Thymus (tissue), 14 donors: ENCODE data around the gene PSG3. TPM values are rescaled to one million over a fixed set of nuclear protein-coding genes. Genes with fewer than 3 reads are reported as not detected.
"Not testable (repeated sequence)": the region's sequence is repeated elsewhere in the genome, so short reads cannot be mapped to it uniquely, and the experiment has no call there.

Experiments used
- DNase-seq, 9 donors: peaks; one replicate each; pipeline ENCODE4 v3.0.0-alpha.2; 2013; ENCODE audit warnings: low spot score in 9 of 9, low read depth in 6 of 9, missing footprints in 1 of 9
- H3K27ac ChIP-seq, 2 donors: one replicate each; pipeline ENCODE4 v1.5.1; 2013; ENCODE audit warnings: control low read depth in 1 of 2, low read depth in 1 of 2, low read length in 1 of 2, mild to moderate bottlenecking in 1 of 2, moderate library complexity in 1 of 2
- H3K27me3 ChIP-seq, 2 donors: one replicate each; pipeline ENCODE4 v1.5.1; 2013; ENCODE audit warnings: low read length in 1 of 2; ENCODE audit not compliant: control insufficient read depth in 2 of 2, insufficient read depth in 1 of 2
- H3K36me3 ChIP-seq, 2 donors: one replicate each; pipeline ENCODE4 v1.5.1; 2013; ENCODE audit warnings: low read length in 1 of 2, mild to moderate bottlenecking in 1 of 2, moderate library complexity in 1 of 2; ENCODE audit not compliant: control insufficient read depth in 2 of 2, insufficient read depth in 2 of 2
- H3K4me1 ChIP-seq, 2 donors: one replicate each; pipeline ENCODE4 v1.5.1; 2013; ENCODE audit warnings: low read length in 2 of 2; ENCODE audit not compliant: control insufficient read depth in 2 of 2, insufficient read depth in 2 of 2
- H3K4me3 ChIP-seq, 2 donors: one replicate each; pipeline ENCODE4 v1.5.1; 2013; ENCODE audit warnings: low read length in 2 of 2, control low read depth in 1 of 2, mild to moderate bottlenecking in 1 of 2
- H3K9me3 ChIP-seq, 2 donors: one replicate each; pipeline ENCODE4 v1.5.1; 2013; ENCODE audit warnings: low read length in 1 of 2, mild to moderate bottlenecking in 1 of 2; ENCODE audit not compliant: control insufficient read depth in 2 of 2, insufficient read depth in 1 of 2
- WGBS: extraction: QIAGEN DNeasy Blood & Tissue Kit; methylation state at CpG from one replicate; pipeline ENCODE4 v1.1.7; 2013; 5-methylcytosine and 5-hydroxymethylcytosine counted together
- long read RNA-seq, 10 donors: transcript quantifications; one replicate each; lab custom pipeline, GENCODE V29; 2026
- polyA plus RNA-seq: library from polyadenylated mRNA; stranded (reverse); fragments of 200-250 nt; gene quantifications from one replicate; pipeline ENCODE4 v1.2.3, GENCODE V29; 2013
- total RNA-seq: library from RNA; stranded (reverse); fragments of 120-200 nt; gene quantifications from one replicate; pipeline ENCODE4 v1.2.4, GENCODE V29; 2013
- donor health status: healthy.

The PSG3 gene
- total RNA-seq (0.05 TPM), polyA plus RNA-seq (0.05 TPM)
- long read RNA-seq, donor 1, result 0 reads
- long read RNA-seq, donor 2, result 0 reads
- long read RNA-seq, donor 3, result 0 reads
- long read RNA-seq, donor 4, result 0 reads
- long read RNA-seq, donor 5, result 0 reads
- long read RNA-seq, donor 6, result 0 reads
- long read RNA-seq, donor 7, result 0 reads
- long read RNA-seq, donor 8, result 0 reads
- long read RNA-seq, donor 9, result 0 reads
- long read RNA-seq, donor 10, result 0 reads

- not testable (repeated sequence) for H3K27me3 ChIP-seq, H3K4me3 ChIP-seq, DNase-seq, H3K9me3 ChIP-seq, H3K27ac ChIP-seq, H3K4me1 ChIP-seq, H3K36me3 ChIP-seq
- 79% methylated on average over 4 of the region's 4 CpGs for WGBS
Measured at GRCh38 chr19:42740381-42740780, at the start of gene PSG3. PSG3 (minus strand) TSS chr19:42740481; CDS start chr19:42740384, 97 bp downstream.

DNA sequence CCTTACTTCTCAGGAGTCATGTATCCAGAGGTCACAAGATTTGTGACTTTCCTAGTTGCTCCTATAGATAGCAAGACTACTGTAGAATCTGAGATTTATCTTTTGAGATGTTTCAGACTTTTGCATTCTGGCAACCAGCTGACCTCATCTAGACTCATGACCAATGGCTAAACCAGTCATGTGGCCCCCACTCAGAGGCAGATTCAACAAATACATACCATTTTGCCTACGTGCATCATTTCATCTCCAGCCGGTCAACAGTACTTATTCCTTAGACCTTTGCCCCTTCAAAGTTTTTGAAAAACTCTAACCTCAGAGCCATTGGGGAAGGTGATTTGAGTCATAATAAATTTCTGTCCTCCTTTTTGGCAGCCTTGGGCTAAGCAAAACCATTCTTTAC lies 48.5 kb upstream of the PSG3 start:
- not testable (repeated sequence) for H3K27me3 ChIP-seq, H3K4me1 ChIP-seq, H3K9me3 ChIP-seq, H3K36me3 ChIP-seq, H3K4me3 ChIP-seq, H3K27ac ChIP-seq, DNase-seq
- WGBS, result 93% methylated on average over 2 of the region's 2 CpGs

DNA sequence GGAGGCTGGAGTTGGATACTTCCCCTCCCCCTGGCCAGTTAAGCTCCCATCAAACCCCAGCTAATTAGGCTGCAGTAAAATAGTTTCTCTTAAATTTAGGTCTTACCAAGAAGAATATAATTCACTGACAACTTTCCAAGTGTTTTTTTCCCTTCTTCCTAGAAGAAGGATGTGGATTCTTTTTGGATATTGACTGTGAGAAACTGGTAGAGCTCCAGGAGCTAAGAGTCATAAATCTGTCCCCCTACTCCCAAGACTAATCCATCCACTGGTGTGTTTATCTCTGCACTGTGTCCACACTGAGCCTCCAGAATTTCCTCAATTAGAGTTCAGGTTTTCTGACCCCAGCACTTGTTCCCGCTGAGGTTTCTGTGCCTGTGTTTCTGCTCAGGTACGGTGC lies 47.5 kb upstream of the PSG3 start:
- H3K4me3 ChIP-seq, H3K4me1 ChIP-seq, H3K36me3 ChIP-seq, DNase-seq, H3K27me3 ChIP-seq, H3K27ac ChIP-seq, H3K9me3 ChIP-seq: not testable (repeated sequence)
- 85% methylated on average over 2 of the region's 2 CpGs for WGBS

- H3K27me3 ChIP-seq, H3K4me1 ChIP-seq, H3K4me3 ChIP-seq, H3K27ac ChIP-seq, H3K9me3 ChIP-seq, H3K36me3 ChIP-seq: not testable (repeated sequence)
- peak in 3 of 9 donors; percentile 0 to 5 (median 2) for DNase-seq
- 45% methylated on average over 12 of the region's 12 CpGs for WGBS
Measured at GRCh38 chr19:42776750-42777612, 36.7 kb upstream of the PSG3 start.

DNA sequence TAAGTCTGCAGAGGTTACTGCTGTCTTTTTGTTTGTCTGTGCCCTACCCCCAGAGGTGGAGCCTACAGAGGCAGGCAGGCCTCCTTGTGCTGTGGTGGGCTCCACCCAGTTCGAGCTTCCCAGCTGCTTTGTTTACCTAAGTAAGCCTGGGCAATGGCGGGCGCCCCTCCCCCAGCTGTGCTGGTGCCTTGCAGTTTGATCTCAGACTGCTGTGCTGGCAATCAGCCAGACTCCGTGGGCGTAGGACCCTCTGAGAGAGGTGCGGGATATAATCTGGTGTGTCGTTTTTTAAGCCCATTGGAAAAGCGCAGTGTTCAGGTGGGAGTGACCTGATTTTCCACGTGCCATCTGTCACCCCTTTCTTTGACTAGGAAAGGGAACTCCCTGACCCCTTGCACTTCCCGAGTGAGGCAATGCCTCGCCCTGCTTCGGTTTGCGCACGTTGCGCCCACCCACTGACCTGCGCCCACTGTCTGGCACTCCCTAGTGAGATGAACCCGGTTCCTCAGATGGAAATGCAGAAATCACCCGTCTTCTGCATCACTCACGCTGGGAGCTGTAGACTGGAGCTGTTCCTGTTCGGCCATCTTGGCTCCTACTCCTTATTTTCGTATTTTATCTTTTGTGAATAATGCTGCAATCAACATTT lies 34.4 kb upstream of the PSG3 start:
- H3K27me3 ChIP-seq, DNase-seq, H3K4me1 ChIP-seq, H3K9me3 ChIP-seq, H3K27ac ChIP-seq, H3K4me3 ChIP-seq, H3K36me3 ChIP-seq: not testable (repeated sequence)
- 77% methylated on average over 21 of the region's 21 CpGs for WGBS

DNA sequence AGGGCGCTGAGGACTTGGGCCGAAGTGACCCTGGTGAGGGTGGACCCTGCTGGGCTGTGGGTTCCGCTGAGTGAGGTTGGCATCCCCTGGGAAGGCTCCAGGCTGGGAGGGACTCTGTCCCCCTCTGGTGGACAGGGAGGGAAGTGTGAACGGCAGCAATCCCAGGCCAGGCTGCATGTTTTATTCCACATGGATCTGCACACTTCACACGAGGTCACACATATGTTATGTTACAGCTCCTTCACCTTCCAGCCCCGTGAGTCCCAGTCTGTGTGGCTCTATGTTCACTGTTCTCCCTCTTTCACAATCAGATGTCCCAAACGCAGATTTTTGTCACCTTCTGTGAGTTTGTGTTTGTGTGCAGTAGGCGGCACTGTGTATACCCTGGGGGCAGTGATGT lies 27.0 kb upstream of the PSG3 start:
- not testable (repeated sequence) for H3K27me3 ChIP-seq, H3K9me3 ChIP-seq, H3K4me1 ChIP-seq, DNase-seq, H3K4me3 ChIP-seq, H3K36me3 ChIP-seq, H3K27ac ChIP-seq
- 69% methylated on average over 8 of the region's 8 CpGs for WGBS

DNA sequence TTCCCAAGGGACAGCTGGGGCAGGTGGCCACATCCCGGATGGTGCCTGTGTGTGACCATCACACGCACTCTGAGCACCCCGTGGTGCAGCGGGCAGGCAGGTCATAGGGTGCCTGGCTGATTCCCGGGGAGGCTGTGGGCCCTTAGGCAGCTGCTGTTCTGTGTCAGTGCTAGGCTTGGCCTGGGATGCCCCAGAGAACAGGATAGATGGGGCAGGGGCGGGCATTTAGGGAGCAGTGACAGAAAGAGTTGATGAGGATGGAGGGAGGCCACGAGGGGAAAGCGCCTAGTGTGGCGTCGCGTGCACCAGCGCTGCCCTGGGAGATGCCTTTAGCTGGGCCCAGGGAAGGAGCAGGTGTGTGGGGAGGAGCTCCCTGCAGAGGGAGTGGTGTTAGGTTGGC lies 26.6 kb upstream of the PSG3 start:
- not testable (repeated sequence) for H3K4me3 ChIP-seq, H3K36me3 ChIP-seq, DNase-seq, H3K27me3 ChIP-seq, H3K4me1 ChIP-seq, H3K27ac ChIP-seq, H3K9me3 ChIP-seq
- 94% methylated on average over 12 of the region's 12 CpGs for WGBS

- H3K36me3 ChIP-seq, result no peaks in the 10 kb centered on the region
- H3K4me1 ChIP-seq, result no peaks in the 10 kb centered on the region
- no peak overlapping the region for H3K4me3 ChIP-seq
- WGBS, result 92% methylated on average over 3 of the region's 3 CpGs
- no peak for DNase-seq
- H3K27me3 ChIP-seq, result no peaks in the 10 kb centered on the region
- H3K27ac ChIP-seq, result no peak overlapping the region
- H3K9me3 ChIP-seq, result no peaks in the 10 kb centered on the region
Measured at GRCh38 chr19:42764836-42765235, 24.6 kb upstream of the PSG3 start.

- Histone ChIP-seq H3K27ac (no peak overlapping the region), H3K27me3 (no peaks in the 10 kb centered on the region), H3K36me3 (no peaks in the 10 kb centered on the region), H3K4me1 (no peaks in the 10 kb centered on the region), H3K4me3 (no peak overlapping the region), H3K9me3 (no peaks in the 10 kb centered on the region)
- 95% methylated on average over 2 of the region's 2 CpGs for WGBS
- no peak for DNase-seq
Measured at GRCh38 chr19:42762789-42763188, 22.5 kb upstream of the PSG3 start.
